ENCODE measurements around the gene PARP16.

GRCh38 chr15:65302061-65302460 lies 15.4 kb upstream of the PARP16 start:
- TF ChIP-seq SIN3A (IDR thresholded peaks at IDR 0.05; ENCODE audit: borderline replicate concordance, insufficient read depth, low read length) (no peak), TAF1 (IDR thresholded peaks at IDR 0.05; ENCODE audit: borderline replicate concordance, insufficient read depth, low read length) (no peak), POLR2AphosphoS5 (IDR thresholded peaks at IDR 0.05; ENCODE audit: low read depth, low read length) (no peak)
